VCaP (cell line): ENCODE data around the gene HSD17B10.
"Not testable (repeated sequence)": the region's sequence is repeated elsewhere in the genome, so short reads cannot be mapped to it uniquely, and the experiment has no call there.

Experiments used
- H3K27ac ChIP-seq: fragments of 450-650 bp; 2 replicates; pipeline ENCODE4 v1.5.1; 2017
- CTCF ChIP-seq: fragments of 450-650 bp; conservative IDR thresholded peaks from 2 replicates; pipeline ENCODE4 v1.5.1; 2017; ENCODE audit warnings: mild to moderate bottlenecking, moderate library complexity

The HSD17B10 gene

GRCh38 chrX:53435997-53436396, 1.8 kb upstream of the HSD17B10 start:
- no peak overlapping the region for H3K27ac ChIP-seq
- TF ChIP-seq CTCF: peak; percentile 71

- TF ChIP-seq CTCF: no peak
- H3K27ac ChIP-seq: no peak overlapping the region
Observed at GRCh38 chrX:53430231-53430630, 3.9 kb downstream of the HSD17B10 start.

- no peak overlapping the region for H3K27ac ChIP-seq
- no peak for TF ChIP-seq CTCF
Observed at GRCh38 chrX:53429755-53430154, 4.4 kb downstream of the HSD17B10 start.

GRCh38 chrX:53422861-53423306, 11.3 kb downstream of the HSD17B10 start, which contains the start of gene RIBC1:
Gene RIBC1, plus strand, starts transcription at chrX:53422873. Its CDS starts 3,404 bp downstream, at chrX:53426277.
- H3K27ac ChIP-seq: peak within 1 kb of the TSS; percentile 63
- TF ChIP-seq CTCF: no peak

GRCh38 chrX:53422086-53422860, 11.9 kb downstream of the HSD17B10 start, which contains the start of gene SMC1A:
Gene SMC1A, minus strand, starts transcription at chrX:53422654. Its CDS starts 54 bp downstream, at chrX:53422600.
- H3K27ac ChIP-seq: peak within 1 kb of the TSS; percentile 63
- TF ChIP-seq CTCF: no peak

- H3K27ac ChIP-seq: peak overlapping the region; percentile 63
- no peak for TF ChIP-seq CTCF
Observed at GRCh38 chrX:53421772-53422085, 12.4 kb downstream of the HSD17B10 start.

- no peak for TF ChIP-seq CTCF
- H3K27ac ChIP-seq: no peak overlapping the region
Observed at GRCh38 chrX:53421125-53421524, 13.0 kb downstream of the HSD17B10 start.

GRCh38 chrX:53420351-53420750, 13.8 kb downstream of the HSD17B10 start:
- H3K27ac ChIP-seq: not testable (repeated sequence)
